Gastroesophageal sphincter (tissue), 4 donors: ENCODE measurements around the gene FBXO36. TPM values are rescaled to one million over a fixed set of nuclear protein-coding genes. Genes with fewer than 3 reads are reported as not detected.

Experiments
- ATAC-seq: fragments of 150-250 bp; one replicate; pipeline ENCODE4 v1.9.1; 2016; ENCODE audit warnings: mild to moderate bottlenecking, moderate library complexity
- H3K27ac ChIP-seq, 4 donors: fragments of 200-600 bp; sonication (generic) in 3 of 4; 1 replicate in 3 of 4; 2 replicates in 1 of 4; pipeline ENCODE4 v1.5.1; 2016 to 2019
- H3K27me3 ChIP-seq: fragments of 200-600 bp; sonication (generic); one replicate; pipeline ENCODE4 v1.5.1; 2019
- H3K36me3 ChIP-seq, 2 donors: fragments of 200-600 bp; sonication (generic); one replicate each; pipeline ENCODE4 v1.5.1; 2019; ENCODE audit warnings: control low read depth in 1 of 2
- H3K4me1 ChIP-seq, 3 donors: fragments of 200-600 bp; sonication (generic); 1 replicate in 2 of 3; 2 replicates in 1 of 3; pipeline ENCODE4 v1.5.1; 2016 to 2019; ENCODE audit warnings: control low read depth in 2 of 3
- H3K4me3 ChIP-seq, 2 donors: fragments of 200-600 bp; sonication (generic); one replicate each; pipeline ENCODE4 v1.5.1; 2019; ENCODE audit warnings: mild to moderate bottlenecking in 1 of 2, moderate library complexity in 1 of 2
- H3K9me3 ChIP-seq, 3 donors: fragments of 200-600 bp; sonication (generic); one replicate each; pipeline ENCODE4 v1.5.1; 2017 to 2019; ENCODE audit warnings: control low read depth in 2 of 3
- EP300 ChIP-seq: sonication (generic); formaldehyde crosslinking; IDR thresholded peaks from one replicate; pipeline ENCODE4 v1.6.1; 2017; ENCODE audit warnings: antibody characterized with exemption, mild to moderate bottlenecking
- POLR2A ChIP-seq, 2 donors: fragments of 450-650 bp; IDR thresholded peaks; one replicate each; pipeline ENCODE4 v1.6.1; 2017; ENCODE audit warnings: antibody characterized with exemption in 2 of 2, mild to moderate bottlenecking in 2 of 2, moderate library complexity in 1 of 2
- POLR2AphosphoS5 ChIP-seq: sonication (generic); formaldehyde crosslinking; IDR thresholded peaks from one replicate; pipeline ENCODE4 v1.6.1; 2017; ENCODE audit warnings: antibody characterized with exemption
- WGBS, 2 donors: methylation state at CpG; one replicate each; pipeline ENCODE4 v1.1.5; 2018; ENCODE audit warnings: low coverage in 1 of 2; 5-methylcytosine and 5-hydroxymethylcytosine counted together
- total RNA-seq, 4 donors: library from RNA; depleted of rRNA; stranded (reverse); fragments of >200 nt; gene quantifications; one replicate each; pipeline ENCODE4 v1.1.0, GENCODE V29; 2016
- TF ChIP-seq, protein P1 (sequence below), 4 experiments: fragments of 200-600 bp in 2 of 4; fragments of 450-650 bp in 2 of 4; sonication (generic) in 1 of 4; IDR thresholded peaks; one replicate each; pipeline ENCODE4 v1.5.1; 2017 to 2019; ENCODE audit warnings: antibody characterized with exemption in 4 of 4, mild to moderate bottlenecking in 2 of 4, moderate library complexity in 2 of 4

The FBXO36 gene
- total RNA-seq, 4 donors from 2014 or later: 2.2 to 3.6 (median 3.4) TPM

DNA sequence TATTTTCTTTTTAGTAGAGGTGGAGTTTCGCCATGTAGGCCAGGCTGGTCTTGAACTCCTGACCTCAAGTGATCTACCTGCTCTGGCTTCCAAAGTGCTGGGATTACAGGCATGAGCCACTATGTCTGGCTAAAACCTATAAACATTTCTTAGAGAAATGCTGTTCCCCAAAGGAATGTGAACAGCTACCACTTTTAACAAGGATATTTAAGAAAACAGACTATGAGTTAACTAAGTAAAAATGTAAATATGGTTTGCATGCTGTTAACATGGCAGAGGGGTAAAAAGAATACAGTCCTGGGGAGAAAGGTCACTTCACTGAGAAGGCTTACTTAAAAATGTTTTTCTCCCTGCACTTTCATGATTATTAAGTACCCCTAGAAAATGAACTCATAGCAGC is 89.3 kb downstream of the FBXO36 start:
- no peaks in the 10 kb centered on the region for H3K36me3 ChIP-seq
- H3K9me3 ChIP-seq: no peaks in the 10 kb centered on the region

DNA sequence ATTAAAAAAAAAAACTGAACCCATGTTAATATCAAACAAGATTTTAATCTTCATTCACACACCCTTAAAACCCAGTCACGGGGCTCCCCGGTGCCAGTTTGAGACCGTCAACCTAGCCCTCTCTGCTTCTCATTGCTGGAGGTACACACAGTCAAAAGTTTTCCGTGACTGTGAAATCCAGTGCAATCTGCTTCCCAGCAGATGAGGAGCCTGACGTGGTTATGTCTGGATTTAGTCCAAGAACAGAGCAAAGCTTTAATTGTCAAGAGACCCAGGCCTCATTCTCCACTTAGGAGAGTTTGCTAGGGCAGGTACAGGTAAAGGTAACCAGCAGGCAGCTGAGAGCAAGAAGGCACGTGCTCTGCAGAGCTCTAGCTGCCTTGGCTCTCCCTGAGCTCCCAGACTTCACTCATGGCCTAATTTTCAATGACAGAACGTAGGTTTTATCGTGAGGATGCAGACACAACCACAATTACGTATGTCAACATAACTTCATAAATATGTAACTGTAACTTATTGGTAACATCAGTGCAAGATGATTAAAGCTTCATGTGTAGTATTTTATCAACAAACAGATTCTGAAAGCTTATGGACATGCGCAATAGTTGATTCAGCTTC is 90.1 kb downstream of the FBXO36 start:
- Histone ChIP-seq H3K9me3 (no peaks in the 10 kb centered on the region), H3K36me3 (no peaks in the 10 kb centered on the region), H3K27me3 (no peaks in the 10 kb centered on the region), H3K4me3 (no peak overlapping the region), H3K4me1 (peaks cover 0 to 9% (median 0%) of the 10 kb centered on the region in 3 donors), H3K27ac (no peak overlapping the region)
- TF ChIP-seq POLR2A (IDR thresholded peaks at IDR 0.05) (no peak), POLR2AphosphoS5 (no peak), EP300 (no peak)
- TF ChIP-seq, protein P1, sequence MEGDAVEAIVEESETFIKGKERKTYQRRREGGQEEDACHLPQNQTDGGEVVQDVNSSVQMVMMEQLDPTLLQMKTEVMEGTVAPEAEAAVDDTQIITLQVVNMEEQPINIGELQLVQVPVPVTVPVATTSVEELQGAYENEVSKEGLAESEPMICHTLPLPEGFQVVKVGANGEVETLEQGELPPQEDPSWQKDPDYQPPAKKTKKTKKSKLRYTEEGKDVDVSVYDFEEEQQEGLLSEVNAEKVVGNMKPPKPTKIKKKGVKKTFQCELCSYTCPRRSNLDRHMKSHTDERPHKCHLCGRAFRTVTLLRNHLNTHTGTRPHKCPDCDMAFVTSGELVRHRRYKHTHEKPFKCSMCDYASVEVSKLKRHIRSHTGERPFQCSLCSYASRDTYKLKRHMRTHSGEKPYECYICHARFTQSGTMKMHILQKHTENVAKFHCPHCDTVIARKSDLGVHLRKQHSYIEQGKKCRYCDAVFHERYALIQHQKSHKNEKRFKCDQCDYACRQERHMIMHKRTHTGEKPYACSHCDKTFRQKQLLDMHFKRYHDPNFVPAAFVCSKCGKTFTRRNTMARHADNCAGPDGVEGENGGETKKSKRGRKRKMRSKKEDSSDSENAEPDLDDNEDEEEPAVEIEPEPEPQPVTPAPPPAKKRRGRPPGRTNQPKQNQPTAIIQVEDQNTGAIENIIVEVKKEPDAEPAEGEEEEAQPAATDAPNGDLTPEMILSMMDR (IDR thresholded peaks at IDR 0.05): no peak
- 89 to 94% methylated on average over 8 to 10 of the region's 10 CpGs for WGBS, 2 donors
- no peak for ATAC-seq

More for the DNA sequence above, 89.3 kb downstream of the FBXO36 start:
- ATAC-seq: no peak
- no peaks in the 10 kb centered on the region for H3K27me3 ChIP-seq
- H3K27ac ChIP-seq: no peak overlapping the region
- no CpG with 5 or more reads among the region's 1 CpG for WGBS, 2 donors
- TF ChIP-seq POLR2AphosphoS5 (no peak), EP300 (no peak), POLR2A (IDR thresholded peaks at IDR 0.05) (no peak)
- TF ChIP-seq, protein P1 (IDR thresholded peaks at IDR 0.05): no peak
- H3K4me1 ChIP-seq: peaks cover 0 to 9% (median 0%) of the 10 kb centered on the region in 3 donors
- no peak overlapping the region for H3K4me3 ChIP-seq

DNA sequence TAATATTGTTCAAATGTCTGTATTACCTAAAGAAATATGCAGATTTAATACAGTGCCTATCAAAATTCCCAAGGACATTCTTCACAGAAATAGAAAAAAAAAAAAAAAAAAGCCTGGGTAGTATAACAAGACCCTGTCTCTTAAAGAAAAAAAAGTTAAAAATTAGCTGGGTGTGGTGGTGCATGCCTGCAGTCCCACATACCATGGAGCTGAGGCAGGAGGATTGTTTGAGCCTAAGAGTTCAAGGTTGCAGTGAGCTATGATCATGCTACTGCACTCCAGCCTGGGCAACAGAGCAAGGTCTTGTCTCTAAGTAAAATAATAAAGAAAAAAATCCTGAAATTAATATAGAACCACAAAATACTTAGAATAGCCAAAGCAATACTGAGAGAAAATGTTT is 94.5 kb downstream of the FBXO36 start:
- Histone ChIP-seq H3K9me3 (no peaks in the 10 kb centered on the region), H3K4me3 (no peak overlapping the region)

DNA sequence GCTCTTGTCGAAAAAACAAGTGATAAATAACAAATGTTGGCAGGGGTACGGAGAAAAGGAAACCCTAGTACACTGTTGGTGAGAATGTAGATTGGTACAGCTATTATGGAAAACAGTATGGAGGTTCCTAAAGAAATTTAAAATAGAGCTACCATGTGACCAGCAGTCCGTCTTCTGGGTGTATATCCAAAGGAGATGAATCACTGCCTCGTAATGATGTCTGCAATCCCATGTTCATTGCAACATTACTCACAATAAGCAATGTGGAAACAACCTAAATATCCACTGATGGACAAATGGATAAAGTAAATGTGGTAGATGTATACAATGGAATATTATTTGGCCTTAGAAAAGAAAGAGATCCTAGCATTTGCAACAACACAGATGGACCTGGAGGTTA is 95.8 kb downstream of the FBXO36 start:
- no peak for ATAC-seq
- Histone ChIP-seq H3K27ac (no peak overlapping the region), H3K4me3 (no peak overlapping the region), H3K36me3 (no peaks in the 10 kb centered on the region), H3K4me1 (no peaks in the 10 kb centered on the region), H3K9me3 (no peaks in the 10 kb centered on the region), H3K27me3 (no peaks in the 10 kb centered on the region)
- TF ChIP-seq POLR2AphosphoS5: no peak
- TF ChIP-seq EP300: no peak
- TF ChIP-seq, protein P1 (IDR thresholded peaks at IDR 0.05): no peak
- TF ChIP-seq POLR2A (IDR thresholded peaks at IDR 0.05): no peak
- 88 to 90% methylated on average over 4 of the region's 4 CpGs for WGBS, 2 donors

More for the DNA sequence above, 94.5 kb downstream of the FBXO36 start:
- ATAC-seq: no peak
- no peaks in the 10 kb centered on the region for H3K4me1 ChIP-seq
- H3K27me3 ChIP-seq: no peaks in the 10 kb centered on the region
- H3K36me3 ChIP-seq: no peaks in the 10 kb centered on the region
- H3K27ac ChIP-seq: no peak overlapping the region
- TF ChIP-seq, protein P1 (IDR thresholded peaks at IDR 0.05): no peak
- TF ChIP-seq POLR2A (IDR thresholded peaks at IDR 0.05): no peak
- TF ChIP-seq POLR2AphosphoS5: no peak
- no peak for TF ChIP-seq EP300

DNA sequence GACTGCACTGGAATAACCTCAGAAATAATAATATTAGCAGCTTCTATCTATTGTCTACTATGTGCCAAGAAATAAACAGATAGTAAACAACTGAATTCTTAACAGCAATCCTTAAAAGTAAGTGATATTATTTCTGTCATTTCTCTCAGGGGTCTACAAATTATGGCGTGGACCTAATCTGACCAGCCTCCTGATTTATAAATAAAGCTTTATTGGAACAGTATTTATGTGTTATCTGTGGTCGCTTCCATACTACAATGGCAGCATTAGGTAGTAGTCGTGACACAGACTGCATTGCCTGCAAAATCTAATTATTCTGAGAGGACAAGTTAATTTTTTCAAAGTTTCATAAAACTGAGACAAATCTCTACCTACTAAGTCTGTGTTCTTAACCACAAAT is 97.4 kb downstream of the FBXO36 start:
- H3K27me3 ChIP-seq: no peaks in the 10 kb centered on the region
- no peaks in the 10 kb centered on the region for H3K9me3 ChIP-seq
- no peaks in the 10 kb centered on the region for H3K4me1 ChIP-seq
- WGBS, 2 donors: 65 to 93% methylated on average over 2 to 3 of the region's 3 CpGs
- no peak overlapping the region for H3K27ac ChIP-seq
- no peak overlapping the region for H3K4me3 ChIP-seq
- ATAC-seq: no peak
- no peaks in the 10 kb centered on the region for H3K36me3 ChIP-seq
- TF ChIP-seq, protein P1 (IDR thresholded peaks at IDR 0.05): no peak
- no peak for TF ChIP-seq EP300
- no peak for TF ChIP-seq POLR2A (IDR thresholded peaks at IDR 0.05)
- no peak for TF ChIP-seq POLR2AphosphoS5
